ENCODE measurements around the gene FYB2.

DNA sequence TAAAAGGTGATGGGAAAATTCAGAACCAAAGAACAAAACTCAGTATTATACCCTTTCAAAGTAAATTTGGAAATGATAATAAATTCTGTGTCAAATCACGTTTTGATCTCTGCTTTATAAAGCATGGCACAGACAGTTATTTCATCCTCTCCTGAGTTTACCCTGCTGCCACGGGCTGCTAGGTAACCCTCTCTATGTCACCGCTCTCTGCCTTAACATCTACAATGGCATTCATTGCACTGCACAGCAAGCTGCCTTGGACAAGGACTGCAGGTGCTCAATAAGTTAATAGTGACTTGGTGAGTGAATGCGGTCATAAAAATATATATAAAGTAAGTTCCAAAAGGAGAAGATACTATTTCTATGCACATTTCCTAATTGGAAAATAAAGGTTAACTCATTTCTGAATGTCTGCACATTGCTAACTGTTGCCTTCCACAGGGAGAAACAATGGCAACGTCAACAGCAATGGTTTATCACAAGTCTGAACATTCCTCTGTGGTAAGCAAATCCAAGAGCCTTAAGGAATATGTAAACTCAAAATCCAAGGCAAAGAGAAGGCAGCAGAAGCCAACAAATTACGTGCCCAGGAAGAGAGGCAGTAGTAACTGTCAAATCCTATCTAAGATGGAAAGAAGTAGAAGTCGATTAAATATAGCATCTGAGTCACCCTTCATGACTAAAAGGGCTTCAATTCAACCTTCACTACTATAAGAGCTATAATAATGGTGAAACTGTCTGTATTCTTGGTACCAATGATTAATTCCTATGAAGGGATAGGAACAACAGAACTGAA lies 19.4 kb downstream of the FYB2 start:
- TF ChIP-seq POLR2AphosphoS5 (IDR thresholded peaks at IDR 0.05) (no peak), POLR2A (IDR thresholded peaks at IDR 0.05) (no peak)
- TF ChIP-seq, protein P1, sequence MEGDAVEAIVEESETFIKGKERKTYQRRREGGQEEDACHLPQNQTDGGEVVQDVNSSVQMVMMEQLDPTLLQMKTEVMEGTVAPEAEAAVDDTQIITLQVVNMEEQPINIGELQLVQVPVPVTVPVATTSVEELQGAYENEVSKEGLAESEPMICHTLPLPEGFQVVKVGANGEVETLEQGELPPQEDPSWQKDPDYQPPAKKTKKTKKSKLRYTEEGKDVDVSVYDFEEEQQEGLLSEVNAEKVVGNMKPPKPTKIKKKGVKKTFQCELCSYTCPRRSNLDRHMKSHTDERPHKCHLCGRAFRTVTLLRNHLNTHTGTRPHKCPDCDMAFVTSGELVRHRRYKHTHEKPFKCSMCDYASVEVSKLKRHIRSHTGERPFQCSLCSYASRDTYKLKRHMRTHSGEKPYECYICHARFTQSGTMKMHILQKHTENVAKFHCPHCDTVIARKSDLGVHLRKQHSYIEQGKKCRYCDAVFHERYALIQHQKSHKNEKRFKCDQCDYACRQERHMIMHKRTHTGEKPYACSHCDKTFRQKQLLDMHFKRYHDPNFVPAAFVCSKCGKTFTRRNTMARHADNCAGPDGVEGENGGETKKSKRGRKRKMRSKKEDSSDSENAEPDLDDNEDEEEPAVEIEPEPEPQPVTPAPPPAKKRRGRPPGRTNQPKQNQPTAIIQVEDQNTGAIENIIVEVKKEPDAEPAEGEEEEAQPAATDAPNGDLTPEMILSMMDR (IDR thresholded peaks at IDR 0.05 in 8 of 11, conservative IDR thresholded peaks at IDR 0.05 in 3 of 11), result no peak

Measured in spleen (tissue), 7 donors.